H1 (cell line): Measurements from ENCODE around the gene MRTFB.

Experiments
- BACH1 ChIP-seq: IDR thresholded peaks from 2 replicates; pipeline ENCODE4 v1.6.1; 2012; ENCODE audit warnings: low read length, improper control_type of control experiment
- CREB1 ChIP-seq: IDR thresholded peaks from 2 replicates; pipeline ENCODE4 v1.6.1; 2012; ENCODE audit warnings: inconsistent platforms
- CTCF ChIP-seq, 3 experiments: IDR thresholded peaks; 1 replicate in 2 of 3; 2 replicates in 1 of 3; pipeline versions ENCODE4 v1.5.1 to v1.6.1; 2011; ENCODE audit warnings: low read length in 3 of 3, mild to moderate bottlenecking in 3 of 3, inconsistent platforms in 2 of 3, low read depth in 1 of 3, moderate library complexity in 1 of 3; ENCODE audit not compliant: insufficient read depth in 1 of 3; ENCODE audit errors: control extremely low read depth in 1 of 3
- EZH2 ChIP-seq: fragments of 200-600 bp; sonication (generic); IDR thresholded peaks from 2 replicates; pipeline ENCODE4 v1.7.1; 2012; ENCODE audit warnings: low read depth, mild to moderate bottlenecking, moderate library complexity, low read length, inconsistent platforms; ENCODE audit not compliant: severe bottlenecking
- KDM1A ChIP-seq: fragments of 200-600, 300-600 bp; sonication (generic); IDR thresholded peaks from 2 replicates; pipeline ENCODE4 v1.7.1; 2016; ENCODE audit warnings: mild to moderate bottlenecking, low read length, borderline replicate concordance
- KDM5A ChIP-seq: fragments of 200-600 bp; IDR thresholded peaks from 2 replicates; pipeline ENCODE4 v1.7.1; 2012; ENCODE audit warnings: mild to moderate bottlenecking, low read length, inconsistent platforms, mixed read lengths
- MAFK ChIP-seq: IDR thresholded peaks from 2 replicates; pipeline ENCODE4 v1.6.1; 2012; ENCODE audit warnings: low read depth, mild to moderate bottlenecking, improper control_type of control experiment, low read length
- POLR2AphosphoS5 ChIP-seq: IDR thresholded peaks from 2 replicates; pipeline ENCODE4 v1.6.1; 2011; ENCODE audit warnings: low read depth, low read length
- RAD21 ChIP-seq, 2 experiments: IDR thresholded peaks in 1 of 2; conservative IDR thresholded peaks in 1 of 2; 2 replicates each; pipeline ENCODE4 v1.6.1; 2011; ENCODE audit warnings: low read depth in 2 of 2, low read length in 2 of 2, improper control_type of control experiment in 1 of 2, inconsistent platforms in 1 of 2, mild to moderate bottlenecking in 1 of 2, moderate library complexity in 1 of 2
- SIN3A ChIP-seq, 2 experiments: IDR thresholded peaks in 1 of 2; conservative IDR thresholded peaks in 1 of 2; 2 replicates each; pipeline ENCODE4 v1.6.1; 2011 to 2012; ENCODE audit warnings: low read length in 2 of 2, improper control_type of control experiment in 1 of 2, low read depth in 1 of 2, mild to moderate bottlenecking in 1 of 2
- SP2 ChIP-seq: IDR thresholded peaks from 2 replicates; pipeline ENCODE4 v1.6.1; 2012; ENCODE audit warnings: mild to moderate bottlenecking, low read length, inconsistent platforms
- SRF ChIP-seq: IDR thresholded peaks from 2 replicates; pipeline ENCODE4 v1.6.1; 2011; ENCODE audit warnings: mild to moderate bottlenecking, low read depth, low read length, moderate library complexity
- TAF1 ChIP-seq: IDR thresholded peaks from 2 replicates; pipeline ENCODE4 v1.6.1; 2011; ENCODE audit warnings: mild to moderate bottlenecking, low read depth, low read length

GRCh38 chr16:14307059-14307526 lies 236.0 kb downstream of the MRTFB start:
- TF ChIP-seq SP2 (no peak), CTCF (IDR thresholded peaks at IDR 0.05; ENCODE audit: control extremely low read depth in 1 of 3, insufficient read depth in 1 of 3, low read depth in 1 of 3, low read length in 3 of 3) (no peak), KDM1A (no peak), MAFK (no peak), KDM5A (no peak), EZH2 (no peak), SIN3A (conservative IDR thresholded peaks at IDR 0.05 in 1 of 2, IDR thresholded peaks at IDR 0.05 in 1 of 2; ENCODE audit: low read depth in 1 of 2, low read length in 2 of 2) (no peak), SRF (no peak), TAF1 (no peak), CREB1 (no peak), RAD21 (IDR thresholded peaks at IDR 0.05 in 1 of 2, conservative IDR thresholded peaks at IDR 0.05 in 1 of 2; ENCODE audit: low read depth in 2 of 2, low read length in 2 of 2) (peak in 1 of 2 experiments; percentile 37; a peak in 1 of 4 replicates), POLR2AphosphoS5 (no peak), BACH1 (no peak)
